ENCODE measurements around the gene NFKBIE. TPM values are rescaled to one million over a fixed set of nuclear protein-coding genes. Genes with fewer than 3 reads are reported as not detected.

Gene NFKBIE
- total RNA-seq, 1 experiment from 2014 or later, result 7.6 TPM

DNA sequence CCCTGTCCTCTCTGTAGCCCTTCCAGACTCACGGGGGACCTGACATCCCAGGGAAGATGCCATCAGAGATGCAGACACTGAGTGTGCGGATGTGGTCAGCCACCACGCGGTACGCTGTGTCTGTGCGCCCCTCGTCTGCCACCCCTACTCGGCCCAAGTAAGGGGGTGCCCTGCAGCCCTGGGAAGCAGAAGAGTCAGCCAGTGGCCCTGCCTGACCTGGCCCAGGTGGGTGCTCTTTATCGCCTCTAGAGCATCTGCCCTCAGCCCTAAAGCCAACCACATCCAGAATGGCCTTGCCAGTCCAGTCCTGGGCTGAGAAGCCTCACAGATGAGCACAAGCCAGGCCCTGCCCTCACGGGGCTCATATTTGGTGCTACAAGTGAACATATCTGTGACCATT is 41.9 kb upstream of the NFKBIE start:
- Histone ChIP-seq H4K20me1 (ENCODE audit: insufficient read depth) (no peaks in the 10 kb centered on the region), H3K27ac (ENCODE audit: low read depth, low read length) (no peak overlapping the region), H2AFZ (ENCODE audit: low read depth, low read length, poor library complexity, severe bottlenecking) (no peak overlapping the region), H3K27me3 (ENCODE audit: insufficient read depth, low read length) (no peaks in the 10 kb centered on the region), H3K79me2 (ENCODE audit: insufficient read depth, low read length) (peaks cover 11% of the 10 kb centered on the region), H3K9me3 (ENCODE audit: control insufficient read depth in 1 of 2, insufficient read depth in 1 of 2, low read depth in 1 of 2, low read length in 2 of 2) (no peaks in the 10 kb centered on the region), H3K4me1 (ENCODE audit: control insufficient read depth in 1 of 2, insufficient read depth in 2 of 2, low read length in 2 of 2) (peaks cover 5 to 7% of the 10 kb centered on the region in 2 experiments), H3K9ac (ENCODE audit: low read length) (no peak overlapping the region), H3K36me3 (ENCODE audit: control insufficient read depth in 1 of 2, insufficient read depth in 2 of 2, low read length in 2 of 2) (peaks cover 43 to 71% of the 10 kb centered on the region in 2 experiments), H3K4me2 (ENCODE audit: low read length) (no peak overlapping the region), H3K4me3 (replicated peaks in 1 of 2; ENCODE audit: low read depth in 1 of 2, low read length in 2 of 2) (no peak overlapping the region), H3K9me2 (ENCODE audit: insufficient read depth) (no peaks in the 10 kb centered on the region)
- DNase-seq (ENCODE audit: low read depth, low spot score) (no peak), ATAC-seq (no peak)
- intact Hi-C loops (cut with micrococcal nuclease), result no loop called here
- CTCF ChIA-PET, result no interaction called here
- no peak for TF ChIP-seq FOSL1 (IDR thresholded peaks at IDR 0.05; ENCODE audit: low read depth)
- no peak for TF ChIP-seq CBX3 (IDR thresholded peaks at IDR 0.05; ENCODE audit: low read depth)
- TF ChIP-seq, protein P1, sequence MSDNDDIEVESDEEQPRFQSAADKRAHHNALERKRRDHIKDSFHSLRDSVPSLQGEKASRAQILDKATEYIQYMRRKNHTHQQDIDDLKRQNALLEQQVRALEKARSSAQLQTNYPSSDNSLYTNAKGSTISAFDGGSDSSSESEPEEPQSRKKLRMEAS (IDR thresholded peaks at IDR 0.05), result no peak
- TF ChIP-seq EZH2 (IDR thresholded peaks at IDR 0.05), result no peak
- no peak for TF ChIP-seq SIN3A (IDR thresholded peaks at IDR 0.05; ENCODE audit: low read depth)
- no peak for TF ChIP-seq TCF7L2 (IDR thresholded peaks at IDR 0.05; ENCODE audit: borderline replicate concordance, extremely low read depth, insufficient read depth, insufficient read length)
- TF ChIP-seq SRF (IDR thresholded peaks at IDR 0.05; ENCODE audit: low read depth), result no peak
- TF ChIP-seq POLR2AphosphoS5 (IDR thresholded peaks at IDR 0.05; ENCODE audit: low read depth, low read length), result no peak
- no peak for TF ChIP-seq RAD21 (IDR thresholded peaks at IDR 0.05; ENCODE audit: low read depth)
- no peak for TF ChIP-seq POLR2A (IDR thresholded peaks at IDR 0.05; ENCODE audit: borderline replicate concordance, extremely low read depth, insufficient read depth, insufficient read length)
- TF ChIP-seq, protein P2, sequence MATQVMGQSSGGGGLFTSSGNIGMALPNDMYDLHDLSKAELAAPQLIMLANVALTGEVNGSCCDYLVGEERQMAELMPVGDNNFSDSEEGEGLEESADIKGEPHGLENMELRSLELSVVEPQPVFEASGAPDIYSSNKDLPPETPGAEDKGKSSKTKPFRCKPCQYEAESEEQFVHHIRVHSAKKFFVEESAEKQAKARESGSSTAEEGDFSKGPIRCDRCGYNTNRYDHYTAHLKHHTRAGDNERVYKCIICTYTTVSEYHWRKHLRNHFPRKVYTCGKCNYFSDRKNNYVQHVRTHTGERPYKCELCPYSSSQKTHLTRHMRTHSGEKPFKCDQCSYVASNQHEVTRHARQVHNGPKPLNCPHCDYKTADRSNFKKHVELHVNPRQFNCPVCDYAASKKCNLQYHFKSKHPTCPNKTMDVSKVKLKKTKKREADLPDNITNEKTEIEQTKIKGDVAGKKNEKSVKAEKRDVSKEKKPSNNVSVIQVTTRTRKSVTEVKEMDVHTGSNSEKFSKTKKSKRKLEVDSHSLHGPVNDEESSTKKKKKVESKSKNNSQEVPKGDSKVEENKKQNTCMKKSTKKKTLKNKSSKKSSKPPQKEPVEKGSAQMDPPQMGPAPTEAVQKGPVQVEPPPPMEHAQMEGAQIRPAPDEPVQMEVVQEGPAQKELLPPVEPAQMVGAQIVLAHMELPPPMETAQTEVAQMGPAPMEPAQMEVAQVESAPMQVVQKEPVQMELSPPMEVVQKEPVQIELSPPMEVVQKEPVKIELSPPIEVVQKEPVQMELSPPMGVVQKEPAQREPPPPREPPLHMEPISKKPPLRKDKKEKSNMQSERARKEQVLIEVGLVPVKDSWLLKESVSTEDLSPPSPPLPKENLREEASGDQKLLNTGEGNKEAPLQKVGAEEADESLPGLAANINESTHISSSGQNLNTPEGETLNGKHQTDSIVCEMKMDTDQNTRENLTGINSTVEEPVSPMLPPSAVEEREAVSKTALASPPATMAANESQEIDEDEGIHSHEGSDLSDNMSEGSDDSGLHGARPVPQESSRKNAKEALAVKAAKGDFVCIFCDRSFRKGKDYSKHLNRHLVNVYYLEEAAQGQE (IDR thresholded peaks at IDR 0.05; ENCODE audit: low read depth), result no peak
- no peak for TF ChIP-seq JUND (IDR thresholded peaks at IDR 0.05)
- TF ChIP-seq SP1 (IDR thresholded peaks at IDR 0.05; ENCODE audit: low read depth), result no peak
- TF ChIP-seq, protein P3, sequence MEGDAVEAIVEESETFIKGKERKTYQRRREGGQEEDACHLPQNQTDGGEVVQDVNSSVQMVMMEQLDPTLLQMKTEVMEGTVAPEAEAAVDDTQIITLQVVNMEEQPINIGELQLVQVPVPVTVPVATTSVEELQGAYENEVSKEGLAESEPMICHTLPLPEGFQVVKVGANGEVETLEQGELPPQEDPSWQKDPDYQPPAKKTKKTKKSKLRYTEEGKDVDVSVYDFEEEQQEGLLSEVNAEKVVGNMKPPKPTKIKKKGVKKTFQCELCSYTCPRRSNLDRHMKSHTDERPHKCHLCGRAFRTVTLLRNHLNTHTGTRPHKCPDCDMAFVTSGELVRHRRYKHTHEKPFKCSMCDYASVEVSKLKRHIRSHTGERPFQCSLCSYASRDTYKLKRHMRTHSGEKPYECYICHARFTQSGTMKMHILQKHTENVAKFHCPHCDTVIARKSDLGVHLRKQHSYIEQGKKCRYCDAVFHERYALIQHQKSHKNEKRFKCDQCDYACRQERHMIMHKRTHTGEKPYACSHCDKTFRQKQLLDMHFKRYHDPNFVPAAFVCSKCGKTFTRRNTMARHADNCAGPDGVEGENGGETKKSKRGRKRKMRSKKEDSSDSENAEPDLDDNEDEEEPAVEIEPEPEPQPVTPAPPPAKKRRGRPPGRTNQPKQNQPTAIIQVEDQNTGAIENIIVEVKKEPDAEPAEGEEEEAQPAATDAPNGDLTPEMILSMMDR (IDR thresholded peaks at IDR 0.05 in 2 of 3, conservative IDR thresholded peaks at IDR 0.05 in 1 of 3; ENCODE audit: borderline replicate concordance in 1 of 3, insufficient read depth in 1 of 3, low read depth in 2 of 3, low read length in 2 of 3), result no peak
- no peak for TF ChIP-seq YY1 (IDR thresholded peaks at IDR 0.05; ENCODE audit: extremely low read depth, insufficient replicate concordance, low read depth, low read length)
- TF ChIP-seq, protein P4, sequence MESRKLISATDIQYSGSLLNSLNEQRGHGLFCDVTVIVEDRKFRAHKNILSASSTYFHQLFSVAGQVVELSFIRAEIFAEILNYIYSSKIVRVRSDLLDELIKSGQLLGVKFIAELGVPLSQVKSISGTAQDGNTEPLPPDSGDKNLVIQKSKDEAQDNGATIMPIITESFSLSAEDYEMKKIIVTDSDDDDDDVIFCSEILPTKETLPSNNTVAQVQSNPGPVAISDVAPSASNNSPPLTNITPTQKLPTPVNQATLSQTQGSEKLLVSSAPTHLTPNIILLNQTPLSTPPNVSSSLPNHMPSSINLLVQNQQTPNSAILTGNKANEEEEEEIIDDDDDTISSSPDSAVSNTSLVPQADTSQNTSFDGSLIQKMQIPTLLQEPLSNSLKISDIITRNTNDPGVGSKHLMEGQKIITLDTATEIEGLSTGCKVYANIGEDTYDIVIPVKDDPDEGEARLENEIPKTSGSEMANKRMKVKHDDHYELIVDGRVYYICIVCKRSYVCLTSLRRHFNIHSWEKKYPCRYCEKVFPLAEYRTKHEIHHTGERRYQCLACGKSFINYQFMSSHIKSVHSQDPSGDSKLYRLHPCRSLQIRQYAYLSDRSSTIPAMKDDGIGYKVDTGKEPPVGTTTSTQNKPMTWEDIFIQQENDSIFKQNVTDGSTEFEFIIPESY (IDR thresholded peaks at IDR 0.05; ENCODE audit: extremely low read depth, insufficient replicate concordance, low read length), result no peak
- no TSS peak for BruUV-seq (replicated peaks)
- RAD21 ChIA-PET (ENCODE audit: low non-redundant PET in 1 of 2, low total read pairs in 2 of 2, uncharacterized antibody in 2 of 2, unreplicated experiment in 2 of 2), result no interaction called here
- POLR2A ChIA-PET, result interaction anchor here (0.6 kb wide), 1 partner anchor 118 kb away, joined by 4 read pairs; no protein-coding TSS in a partner anchor

Measured in HCT116 (cell line).